Measurements from ENCODE around the gene TMEM121B.

DNA sequence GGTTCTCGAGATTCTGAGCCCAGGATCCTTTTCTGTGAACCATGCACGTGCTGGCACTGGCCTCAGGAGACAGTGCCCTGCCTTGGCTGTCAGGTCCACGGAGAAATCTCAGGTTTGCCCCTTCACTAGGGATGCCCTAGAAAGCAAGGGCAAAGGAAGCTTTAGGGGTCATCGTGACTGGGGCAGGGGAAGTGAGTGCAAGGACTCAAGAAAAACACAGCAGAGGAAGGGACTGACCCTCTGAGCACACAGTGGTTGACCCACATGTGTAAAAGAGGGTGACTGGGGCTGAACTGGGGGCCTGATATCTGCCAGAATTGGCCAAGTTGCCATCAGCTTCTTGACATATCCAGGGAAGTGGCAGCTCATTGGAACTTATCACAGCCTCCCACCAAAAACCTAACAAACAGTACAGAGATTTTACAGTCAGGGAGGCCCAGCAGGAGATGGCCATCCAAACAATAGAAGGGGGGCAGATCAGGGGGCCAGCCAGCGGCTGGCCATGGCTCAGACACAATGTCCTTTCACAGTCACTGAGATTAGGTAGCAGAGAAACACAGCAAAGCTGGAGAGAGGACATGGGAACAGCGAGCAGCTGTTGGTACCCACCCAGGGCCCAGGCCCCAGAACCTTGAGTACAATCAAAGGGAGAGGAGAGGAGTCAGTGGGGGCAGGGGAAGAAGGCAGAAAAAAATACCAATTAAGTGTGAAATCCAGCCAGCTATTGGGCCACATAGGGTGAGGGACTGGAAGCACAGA lies 4.4 kb downstream of the TMEM121B start:
- TF ChIP-seq, protein P1, sequence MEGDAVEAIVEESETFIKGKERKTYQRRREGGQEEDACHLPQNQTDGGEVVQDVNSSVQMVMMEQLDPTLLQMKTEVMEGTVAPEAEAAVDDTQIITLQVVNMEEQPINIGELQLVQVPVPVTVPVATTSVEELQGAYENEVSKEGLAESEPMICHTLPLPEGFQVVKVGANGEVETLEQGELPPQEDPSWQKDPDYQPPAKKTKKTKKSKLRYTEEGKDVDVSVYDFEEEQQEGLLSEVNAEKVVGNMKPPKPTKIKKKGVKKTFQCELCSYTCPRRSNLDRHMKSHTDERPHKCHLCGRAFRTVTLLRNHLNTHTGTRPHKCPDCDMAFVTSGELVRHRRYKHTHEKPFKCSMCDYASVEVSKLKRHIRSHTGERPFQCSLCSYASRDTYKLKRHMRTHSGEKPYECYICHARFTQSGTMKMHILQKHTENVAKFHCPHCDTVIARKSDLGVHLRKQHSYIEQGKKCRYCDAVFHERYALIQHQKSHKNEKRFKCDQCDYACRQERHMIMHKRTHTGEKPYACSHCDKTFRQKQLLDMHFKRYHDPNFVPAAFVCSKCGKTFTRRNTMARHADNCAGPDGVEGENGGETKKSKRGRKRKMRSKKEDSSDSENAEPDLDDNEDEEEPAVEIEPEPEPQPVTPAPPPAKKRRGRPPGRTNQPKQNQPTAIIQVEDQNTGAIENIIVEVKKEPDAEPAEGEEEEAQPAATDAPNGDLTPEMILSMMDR (optimal IDR thresholded peaks at IDR 0.05 in 1 of 3, IDR thresholded peaks at IDR 0.05 in 1 of 3, conservative IDR thresholded peaks at IDR 0.05 in 1 of 3; ENCODE audit: extremely low read depth in 1 of 3, insufficient read depth in 2 of 3, low read length in 3 of 3) = no peak
- TF ChIP-seq EZH2 (IDR thresholded peaks at IDR 0.05; ENCODE audit: low read length) = no peak

Data from keratinocyte (primary cell).